ENCODE measurements around the gene ZNF469. TPM values are rescaled to one million over a fixed set of nuclear protein-coding genes. Genes with fewer than 3 reads are reported as not detected.

ZNF469 gene
- total RNA-seq, 1 donor from 2014 or later = 60.5 TPM

DNA sequence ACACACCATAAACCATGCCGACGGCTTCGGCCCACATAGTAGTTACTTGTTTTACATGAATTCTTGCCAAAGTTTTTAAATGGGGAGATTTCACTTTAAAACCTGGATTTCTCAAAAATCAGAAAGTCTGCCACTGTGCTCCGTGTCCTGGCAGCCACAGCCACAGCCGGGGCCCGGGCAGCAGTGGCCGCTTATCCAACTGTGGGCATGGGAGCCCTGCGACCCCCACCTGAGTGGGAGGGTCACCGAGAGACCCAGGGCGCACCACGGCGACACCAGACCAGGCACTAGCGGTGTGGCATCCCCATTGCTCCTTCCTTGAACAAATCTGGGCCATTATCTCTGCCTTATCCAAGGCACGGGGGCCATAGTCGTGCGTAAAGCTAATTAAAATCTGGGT is 30.0 kb downstream of the ZNF469 start:
- no peak for TF ChIP-seq CTCF (IDR thresholded peaks at IDR 0.05)
- H3K4me1 Mint-ChIP-seq (ENCODE audit: low read depth) = peaks cover 2% of the 10 kb centered on the region
- no peak overlapping the region for H3K27ac Mint-ChIP-seq (ENCODE audit: unreplicated experiment)
- no peaks in the 10 kb centered on the region for H3K9me3 Mint-ChIP-seq (ENCODE audit: low read depth)
- H3K27me3 Mint-ChIP-seq (ENCODE audit: low read depth) = no peaks in the 10 kb centered on the region
- DNase-seq (ENCODE audit: low spot score) = no peak
- H3K36me3 Mint-ChIP-seq (ENCODE audit: low read depth) = no peaks in the 10 kb centered on the region
- no peak overlapping the region for H3K4me3 Mint-ChIP-seq (ENCODE audit: unreplicated experiment)

- TF ChIP-seq CTCF (IDR thresholded peaks at IDR 0.05) = no peak
- no peak for DNase-seq (ENCODE audit: low spot score)
- Mint-ChIP-seq H3K9me3 (ENCODE audit: low read depth) (no peaks in the 10 kb centered on the region), H3K4me1 (ENCODE audit: low read depth) (peaks cover 2% of the 10 kb centered on the region), H3K36me3 (ENCODE audit: low read depth) (no peaks in the 10 kb centered on the region), H3K27ac (ENCODE audit: unreplicated experiment) (no peak overlapping the region), H3K27me3 (ENCODE audit: low read depth) (no peaks in the 10 kb centered on the region), H3K4me3 (ENCODE audit: unreplicated experiment) (no peak overlapping the region)
Observed at GRCh38 chr16:88413231-88413630, 30.5 kb downstream of the ZNF469 start.

DNA sequence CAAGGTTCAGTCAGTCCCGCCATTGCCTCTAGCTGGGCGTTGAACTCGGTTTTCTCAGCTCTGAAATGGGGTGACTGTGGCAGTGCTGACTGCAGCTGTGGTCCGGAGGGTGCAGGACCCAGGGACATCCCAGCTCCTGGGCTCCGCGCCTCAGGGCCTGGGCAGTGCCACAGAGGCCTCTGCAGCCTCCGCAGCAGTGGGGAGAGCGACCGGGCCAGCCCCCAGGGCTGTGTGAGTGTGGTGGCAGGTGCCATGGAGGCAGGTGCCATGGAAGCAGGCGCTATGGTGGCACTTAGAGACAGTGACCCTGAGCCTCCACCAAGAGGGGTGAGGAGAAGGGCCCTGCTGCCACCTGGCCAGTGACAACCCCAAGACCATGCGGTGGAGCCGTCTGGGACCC is 30.9 kb downstream of the ZNF469 start:
- Mint-ChIP-seq H3K4me1 (ENCODE audit: low read depth) (peaks cover 1% of the 10 kb centered on the region), H3K27ac (ENCODE audit: unreplicated experiment) (no peak overlapping the region), H3K36me3 (ENCODE audit: low read depth) (no peaks in the 10 kb centered on the region), H3K27me3 (ENCODE audit: low read depth) (no peaks in the 10 kb centered on the region), H3K9me3 (ENCODE audit: low read depth) (no peaks in the 10 kb centered on the region), H3K4me3 (ENCODE audit: unreplicated experiment) (no peak overlapping the region)
- no peak for TF ChIP-seq CTCF (IDR thresholded peaks at IDR 0.05)
- DNase-seq (ENCODE audit: low spot score) = no peak

DNA sequence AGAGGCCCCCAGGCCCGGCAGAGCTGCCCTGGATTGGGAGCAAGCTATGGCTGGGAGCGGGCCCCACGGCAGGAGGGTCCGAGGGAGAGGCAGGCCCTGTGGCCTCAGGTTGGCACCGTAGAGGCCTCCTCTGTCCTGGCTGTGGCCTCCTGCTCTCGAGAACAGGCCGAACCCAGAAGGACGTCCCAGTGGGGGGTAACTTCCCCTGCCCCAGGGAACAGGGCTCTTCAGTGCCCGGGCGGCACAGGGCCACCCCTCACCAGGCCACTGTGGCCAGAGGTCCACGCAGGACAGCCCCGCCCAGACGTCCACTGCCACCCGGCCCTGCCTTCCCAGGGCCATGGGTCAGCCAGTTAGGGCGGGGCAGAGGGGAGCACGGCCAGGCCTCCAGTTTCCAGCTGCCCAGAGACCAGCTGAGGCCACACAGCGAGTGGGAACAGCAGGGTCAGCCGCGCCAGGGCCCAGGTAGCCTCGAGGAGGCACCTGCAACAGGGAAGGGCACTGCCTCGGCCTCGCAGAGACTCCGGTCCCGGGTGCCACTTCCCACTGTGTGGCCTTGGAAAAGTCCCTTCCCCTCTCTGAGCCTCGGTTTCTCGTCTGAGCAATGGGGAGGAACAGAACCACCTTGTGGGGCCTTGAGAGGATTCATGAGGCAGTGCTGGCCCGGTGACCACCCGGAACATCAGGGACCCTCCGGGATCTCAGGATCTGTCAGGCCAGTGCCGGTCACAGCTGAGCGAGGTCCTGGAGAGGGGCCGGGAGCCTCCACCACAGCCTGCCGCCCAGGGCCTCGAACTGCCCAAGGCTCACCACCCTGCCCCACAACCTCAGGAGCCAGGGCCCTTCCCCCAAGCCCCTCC is 32.0 kb downstream of the ZNF469 start:
- Mint-ChIP-seq H3K4me1 (ENCODE audit: low read depth) (no peaks in the 10 kb centered on the region), H3K9me3 (ENCODE audit: low read depth) (no peaks in the 10 kb centered on the region), H3K36me3 (ENCODE audit: low read depth) (no peaks in the 10 kb centered on the region), H3K4me3 (ENCODE audit: unreplicated experiment) (no peak overlapping the region), H3K27me3 (ENCODE audit: low read depth) (no peaks in the 10 kb centered on the region), H3K27ac (ENCODE audit: unreplicated experiment) (no peak overlapping the region)
- DNase-seq (ENCODE audit: low spot score) = no peak
- no peak for TF ChIP-seq CTCF (IDR thresholded peaks at IDR 0.05)

GRCh38 chr16:88415381-88415705 is 32.6 kb downstream of the ZNF469 start:
- no peak for DNase-seq (ENCODE audit: low spot score)
- no peak for TF ChIP-seq CTCF (IDR thresholded peaks at IDR 0.05)
- Mint-ChIP-seq H3K36me3 (ENCODE audit: low read depth) (no peaks in the 10 kb centered on the region), H3K27me3 (ENCODE audit: low read depth) (no peaks in the 10 kb centered on the region), H3K27ac (ENCODE audit: unreplicated experiment) (no peak overlapping the region), H3K9me3 (ENCODE audit: low read depth) (no peaks in the 10 kb centered on the region), H3K4me1 (ENCODE audit: low read depth) (no peaks in the 10 kb centered on the region), H3K4me3 (ENCODE audit: unreplicated experiment) (no peak overlapping the region)

Data from chondrocyte (in vitro differentiated cells).